H1 (cell line): ENCODE measurements around the gene FHOD1. TPM values are rescaled to one million over a fixed set of nuclear protein-coding genes. Genes with fewer than 3 reads are reported as not detected.
A peak's percentile ranks its signal among the peaks of the same experiment; 100 is the strongest.

ENCODE experiments used
- CTCF ChIA-PET: fragments of 300-600 bp; sonication (Branson Sonifier 250); formaldehyde crosslinking; loops from one replicate; lab custom pipeline; 2021; ENCODE audit not compliant: partially characterized antibody; lab: Charles Lee
- POLR2A ChIA-PET: fragments of 300-600 bp; sonication (Branson Sonifier 250); formaldehyde crosslinking; loops from one replicate; lab custom pipeline; 2021; ENCODE audit warnings: inconsistent platforms; ENCODE audit not compliant: partially characterized antibody; lab: Charles Lee
- DNase-seq, 2 experiments: peaks; one replicate each; pipeline versions ENCODE4 v3.0.0 to v3.0.0-alpha.2; 2010 to 2022; ENCODE audit warnings: low spot score in 2 of 2, low read depth in 1 of 2, mixed read lengths in 1 of 2
- FAIRE-seq: peaks from 2 replicates; lab custom pipeline; 2011; peaks lifted over from hg19 to GRCh38; lab: Jason Lieb, UNC
- H2AFZ ChIP-seq: 2 replicates; pipeline ENCODE4 v1.8.1; 2012; ENCODE audit warnings: low read length, inconsistent platforms
- H2AK5ac ChIP-seq: 2 replicates; pipeline ENCODE4 v1.6.1; 2013; ENCODE audit warnings: low read depth, low read length
- H2BK120ac ChIP-seq: replicated peaks from 2 replicates; pipeline ENCODE3; 2013; ENCODE audit warnings: low read depth, low read length, inconsistent platforms
- H2BK12ac ChIP-seq: 2 replicates; pipeline ENCODE4 v1.6.1; 2013; ENCODE audit warnings: low read depth, low read length
- H2BK15ac ChIP-seq: 2 replicates; pipeline ENCODE4 v1.6.1; 2013; ENCODE audit warnings: low read length
- H2BK20ac ChIP-seq: 2 replicates; pipeline ENCODE4 v1.6.1; 2013; ENCODE audit warnings: low read length
- H2BK5ac ChIP-seq: 2 replicates; pipeline ENCODE4 v1.6.1; 2013; ENCODE audit warnings: low read depth, low read length
- H3K14ac ChIP-seq: 2 replicates; pipeline ENCODE4 v1.6.1; 2013; ENCODE audit warnings: inconsistent platforms; ENCODE audit not compliant: insufficient read length
- H3K18ac ChIP-seq: 2 replicates; pipeline ENCODE4 v1.6.1; 2013; ENCODE audit warnings: low read length; ENCODE audit errors: extremely low read depth
- H3K23ac ChIP-seq: 2 replicates; pipeline ENCODE4 v1.6.1; 2013; ENCODE audit warnings: inconsistent platforms; ENCODE audit not compliant: insufficient read length
- H3K23me2 ChIP-seq: 2 replicates; pipeline ENCODE4 v1.6.1; 2013; ENCODE audit warnings: low read depth, low read length
- H3K27ac ChIP-seq: 2 replicates; pipeline ENCODE4 v1.6.1; 2011; ENCODE audit warnings: low read depth, low read length, inconsistent platforms
- H3K27me3 ChIP-seq, 4 experiments: replicated peaks in 1 of 4; 1 replicate in 1 of 4; 2 replicates in 3 of 4; pipeline versions ENCODE4 v1.6.1 to v1.8.1; 2011 to 2013; ENCODE audit warnings: low read length in 3 of 4, mild to moderate bottlenecking in 3 of 4, inconsistent platforms in 2 of 4, mixed read lengths in 2 of 4, moderate library complexity in 1 of 4; ENCODE audit not compliant: control insufficient read depth in 3 of 4, insufficient read depth in 3 of 4; ENCODE audit errors: extremely low read depth in 1 of 4
- H3K36me3 ChIP-seq, 4 experiments: 2 replicates each; pipeline versions ENCODE4 v1.6.1 to v1.8.1; 2011 to 2013; ENCODE audit warnings: mild to moderate bottlenecking in 4 of 4, low read length in 3 of 4, moderate library complexity in 2 of 4, control low read depth in 1 of 4, inconsistent platforms in 1 of 4; ENCODE audit not compliant: insufficient read depth in 4 of 4, control insufficient read depth in 2 of 4
- H3K4ac ChIP-seq: replicated peaks from 2 replicates; pipeline ENCODE3; 2013; ENCODE audit warnings: low read length, low read depth, mixed read lengths, inconsistent platforms; ENCODE audit not compliant: insufficient read length
- H3K4me1 ChIP-seq, 4 experiments: replicated peaks in 1 of 4; 1 replicate in 1 of 4; 2 replicates in 3 of 4; pipeline versions ENCODE4 v1.6.1 to v1.8.1; 2011 to 2013; ENCODE audit warnings: low read length in 3 of 4, inconsistent platforms in 2 of 4, mixed read lengths in 1 of 4; ENCODE audit not compliant: insufficient read depth in 4 of 4, control insufficient read depth in 3 of 4
- H3K4me2 ChIP-seq, 2 experiments: 2 replicates each; pipeline versions ENCODE4 v1.6.1 to v1.8.1; 2011 to 2013; ENCODE audit warnings: low read depth in 2 of 2, low read length in 2 of 2, control low read depth in 1 of 2, inconsistent platforms in 1 of 2, mild to moderate bottlenecking in 1 of 2; ENCODE audit not compliant: insufficient read depth in 1 of 2
- H3K4me3 ChIP-seq, 4 experiments: fragments of 200-600, 300-600 bp in 1 of 4; sonication (generic), shearing (Covaris generic), sonication (Bioruptor Twin) in 1 of 4; 2 replicates each; pipeline versions ENCODE4 v1.5.1 to v1.8.1; 2011 to 2016; ENCODE audit warnings: low read length in 4 of 4, low read depth in 3 of 4, control low read depth in 2 of 4, inconsistent platforms in 2 of 4, mild to moderate bottlenecking in 2 of 4, mixed read lengths in 1 of 4, moderate library complexity in 1 of 4; ENCODE audit not compliant: insufficient read depth in 2 of 4; ENCODE audit errors: extremely low read depth in 1 of 4
- H3K56ac ChIP-seq: replicated peaks from 2 replicates; pipeline ENCODE3; 2013; ENCODE audit warnings: low read depth, mild to moderate bottlenecking, mixed read lengths, low read length, inconsistent platforms; ENCODE audit not compliant: insufficient read length
- H3K79me1 ChIP-seq: 2 replicates; pipeline ENCODE4 v1.6.1; 2013; ENCODE audit warnings: low read depth, low read length, control low read depth
- H3K79me2 ChIP-seq, 2 experiments: 2 replicates each; pipeline versions ENCODE4 v1.6.1 to v1.8.1; 2012 to 2013; ENCODE audit warnings: low read length in 2 of 2, mild to moderate bottlenecking in 2 of 2, inconsistent platforms in 1 of 2; ENCODE audit not compliant: insufficient read depth in 2 of 2, control insufficient read depth in 1 of 2
- H3K9ac ChIP-seq, 4 experiments: replicated peaks in 1 of 4; 1 replicate in 1 of 4; 2 replicates in 3 of 4; pipeline versions ENCODE4 v1.6.1 to v1.8.1; 2011 to 2013; ENCODE audit warnings: low read depth in 3 of 4, low read length in 3 of 4, control low read depth in 2 of 4, mild to moderate bottlenecking in 2 of 4, moderate library complexity in 2 of 4, inconsistent platforms in 1 of 4; ENCODE audit errors: extremely low read depth in 1 of 4
- H3K9me3 ChIP-seq, 2 experiments: 2 replicates each; pipeline versions ENCODE4 v1.6.1 to v1.8.1; 2012 to 2013; ENCODE audit warnings: mild to moderate bottlenecking in 2 of 2, moderate library complexity in 2 of 2, control low read depth in 1 of 2, inconsistent platforms in 1 of 2, low read depth in 1 of 2, low read length in 1 of 2, mixed read lengths in 1 of 2; ENCODE audit not compliant: insufficient read depth in 2 of 2
- H4K20me1 ChIP-seq, 2 experiments: replicated peaks in 1 of 2; 2 replicates each; pipeline versions ENCODE3 to v1.8.1; 2011 to 2013; ENCODE audit warnings: inconsistent platforms in 2 of 2, low read length in 2 of 2, mild to moderate bottlenecking in 1 of 2; ENCODE audit not compliant: insufficient read depth in 2 of 2, control insufficient read depth in 1 of 2
- H4K5ac ChIP-seq: 2 replicates; pipeline ENCODE4 v1.6.1; 2013; ENCODE audit warnings: low read length, low read depth, mixed read lengths, inconsistent platforms; ENCODE audit not compliant: insufficient read length
- H4K8ac ChIP-seq: 2 replicates; pipeline ENCODE4 v1.8.0; 2013; ENCODE audit warnings: mild to moderate bottlenecking, moderate library complexity, low read length, inconsistent platforms; ENCODE audit not compliant: insufficient read depth; ENCODE audit errors: extremely low read depth
- H4K91ac ChIP-seq: replicated peaks from 2 replicates; pipeline ENCODE3; 2013; ENCODE audit warnings: low read length, mixed read lengths, inconsistent platforms; ENCODE audit not compliant: insufficient read length
- ASH2L ChIP-seq: fragments of 200-600, 300-600 bp; sonication (generic); IDR thresholded peaks from one replicate; pipeline ENCODE4 v1.7.1; 2017; ENCODE audit warnings: low read length
- EP300 ChIP-seq, 2 experiments: IDR thresholded peaks; 1 replicate in 1 of 2; 2 replicates in 1 of 2; pipeline ENCODE4 v1.6.1; 2011 to 2012; ENCODE audit warnings: low read depth in 2 of 2, low read length in 2 of 2, mild to moderate bottlenecking in 2 of 2, borderline replicate concordance in 1 of 2, inconsistent platforms in 1 of 2, moderate library complexity in 1 of 2
- KDM5A ChIP-seq: fragments of 200-600 bp; IDR thresholded peaks from 2 replicates; pipeline ENCODE4 v1.7.1; 2012; ENCODE audit warnings: mild to moderate bottlenecking, low read length, inconsistent platforms, mixed read lengths
- MAFK ChIP-seq: IDR thresholded peaks from 2 replicates; pipeline ENCODE4 v1.6.1; 2012; ENCODE audit warnings: low read depth, mild to moderate bottlenecking, improper control_type of control experiment, low read length
- POLR2A ChIP-seq, 2 experiments: IDR thresholded peaks; 1 replicate in 1 of 2; 2 replicates in 1 of 2; pipeline ENCODE4 v1.6.1; 2011; ENCODE audit warnings: low read depth in 2 of 2, low read length in 2 of 2, mild to moderate bottlenecking in 2 of 2; ENCODE audit errors: control extremely low read depth in 1 of 2
- POLR2AphosphoS5 ChIP-seq: IDR thresholded peaks from 2 replicates; pipeline ENCODE4 v1.6.1; 2011; ENCODE audit warnings: low read depth, low read length
- SAP30 ChIP-seq: fragments of 300-600 bp; sonication (generic); IDR thresholded peaks from 2 replicates; pipeline ENCODE4 v1.7.1; 2012; ENCODE audit warnings: low read length, moderate library complexity, mild to moderate bottlenecking, inconsistent platforms; ENCODE audit not compliant: insufficient read depth, insufficient replicate concordance
- SIRT6 ChIP-seq: IDR thresholded peaks from one replicate; pipeline ENCODE4 v1.7.1; 2012; ENCODE audit warnings: low read length, inconsistent platforms
- SP1 ChIP-seq: IDR thresholded peaks from 2 replicates; pipeline ENCODE4 v1.6.1; 2011; ENCODE audit warnings: low read depth, low read length
- SUZ12 ChIP-seq: fragments of 200-600 bp; sonication (generic); IDR thresholded peaks from 2 replicates; pipeline ENCODE4 v1.6.1; 2012; ENCODE audit warnings: mild to moderate bottlenecking, inconsistent platforms, low read length, moderate library complexity, mixed read lengths
- TBP ChIP-seq: IDR thresholded peaks from 2 replicates; pipeline ENCODE4 v1.6.1; 2011; ENCODE audit warnings: low read depth, low read length, improper control_type of control experiment
- WGBS, 2 experiments: shearing (Covaris generic) in 1 of 2; methylation state at CpG; one replicate each; pipeline versions ENCODE4 v1.1.6 to v1.1.7; 2013 to 2015; ENCODE audit warnings: low lambda C conversion rate in 2 of 2, mixed read lengths in 2 of 2, inconsistent platforms in 1 of 2, low coverage in 1 of 2, missing lambda C conversion rate in 1 of 2; ENCODE audit not compliant: insufficient replicate concordance in 2 of 2, insufficient coverage in 1 of 2, insufficient read length in 1 of 2; ENCODE audit errors: extremely low coverage in 1 of 2, missing lambda C conversion rate in 1 of 2; 5-methylcytosine and 5-hydroxymethylcytosine counted together
- polyA plus RNA-seq, 7 experiments: library from polyadenylated mRNA; depleted of rRNA in 3 of 7; stranded (reverse) in 5 of 7; unstranded in 2 of 7; fragments of >200 nt in 5 of 7; fragments of 200-250 nt in 2 of 7; gene quantifications; 1 replicate in 5 of 7; 2 replicates in 1 of 7; 4 replicates in 1 of 7; pipeline versions ENCODE4 v1.2.1 to v1.2.3, GENCODE V29; 2011 to 2013; ENCODE audit warnings: missing spikeins in 2 of 7, mixed read lengths in 2 of 7
- total RNA-seq: library from RNA; stranded (reverse); fragmentation: NEBNext Ultra II Directional; extraction: Animal tissue kit (Norgen Biotek cat#: 25700); gene quantifications from 2 replicates; pipeline ENCODE4 v1.2.1, GENCODE V29; 2021
- TF ChIP-seq, protein P1 (sequence below): IDR thresholded peaks from 2 replicates; pipeline ENCODE4 v1.6.1; 2012; ENCODE audit warnings: inconsistent platforms

The FHOD1 gene
- total and polyA plus RNA-seq, 2 of the 8 experiments (the other 6 are each of a cell fraction or from before 2014, with no cell fraction given): 31.3 to 60.7 TPM

- Histone ChIP-seq H4K8ac (no peak overlapping the region), H2BK12ac (0 out of 2 replicates have a peak overlapping the region, but pooled peaks have one; percentile 94), H2BK15ac (no peak overlapping the region), H3K14ac (no peak overlapping the region), H3K27ac (no peak overlapping the region), H3K23ac (no peak overlapping the region), H3K4me2 (no peak overlapping the region; a peak in 1 of 4 replicates), H2AK5ac (0 out of 2 replicates have a peak overlapping the region, but pooled peaks have one; percentile 33), H2BK5ac (0 out of 2 replicates have a peak overlapping the region, but pooled peaks have one; percentile 16), H3K79me2 (peaks cover 0 to 21% of the 10 kb centered on the region in 2 experiments; a peak in 2 of 4 replicates), H3K27me3 (no peaks in the 10 kb centered on the region), H3K18ac (no peak overlapping the region; the same call in 1 of the 2 replicates), H2BK120ac (no peak overlapping the region), H3K4me3 (no peak overlapping the region), H2AFZ (no peak overlapping the region), H3K36me3 (peaks cover under 1 to 10% (median 5%) of the 10 kb centered on the region in 4 experiments; a peak in 3 of 8 replicates), H3K9me3 (no peaks in the 10 kb centered on the region), H4K20me1 (peaks cover 0 to 2% of the 10 kb centered on the region in 2 experiments), H3K23me2 (peaks cover 1% of the 10 kb centered on the region; the same call in 1 of the 2 replicates), H4K5ac (no peak overlapping the region), H3K56ac (no peak overlapping the region), H3K4ac (no peak overlapping the region), H2BK20ac (no peak overlapping the region), H3K79me1 (peaks cover 18% of the 10 kb centered on the region), H3K9ac (no peak overlapping the region), H3K4me1 (peaks cover 12 to 23% (median 14%) of the 10 kb centered on the region in 4 experiments), H4K91ac (no peak overlapping the region)
- POLR2A ChIA-PET: interaction anchor here (1.0 to 1.7 kb wide), 2 partner anchors 10 to 14 kb away, joined by 3 to 5 read pairs; no protein-coding TSS in a partner anchor
- 94% methylated on average over 4 of the region's 4 CpGs; no CpG with 5 or more reads in 1 of the 2 experiments for WGBS, 2 experiments
- CTCF ChIA-PET: interaction anchor here (0.5 to 1.6 kb wide), 6 partner anchors 14 to 146 kb away, joined by 3 to 6 read pairs (median 4); no protein-coding TSS in a partner anchor
- FAIRE-seq (no peak), DNase-seq (no peak)
- no peak for TF ChIP-seq POLR2A (IDR thresholded peaks at IDR 0.05; ENCODE audit: control extremely low read depth in 1 of 2, low read depth in 2 of 2, low read length in 2 of 2)
- TF ChIP-seq SAP30: no peak
- no peak for TF ChIP-seq SIRT6
- no peak for TF ChIP-seq MAFK
- no peak for TF ChIP-seq SUZ12
- no peak for TF ChIP-seq POLR2AphosphoS5
- TF ChIP-seq ASH2L: no peak
- TF ChIP-seq TBP: no peak
- no peak for TF ChIP-seq SP1
- no peak for TF ChIP-seq KDM5A
- TF ChIP-seq, protein P1, sequence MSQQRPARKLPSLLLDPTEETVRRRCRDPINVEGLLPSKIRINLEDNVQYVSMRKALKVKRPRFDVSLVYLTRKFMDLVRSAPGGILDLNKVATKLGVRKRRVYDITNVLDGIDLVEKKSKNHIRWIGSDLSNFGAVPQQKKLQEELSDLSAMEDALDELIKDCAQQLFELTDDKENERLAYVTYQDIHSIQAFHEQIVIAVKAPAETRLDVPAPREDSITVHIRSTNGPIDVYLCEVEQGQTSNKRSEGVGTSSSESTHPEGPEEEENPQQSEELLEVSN: no peak
- no peak for TF ChIP-seq EP300 (IDR thresholded peaks at IDR 0.05; ENCODE audit: borderline replicate concordance in 1 of 2, low read depth in 2 of 2, low read length in 2 of 2)
Measured at GRCh38 chr16:67242138-67242730, 5.0 kb downstream of the FHOD1 start.
